Neural cell (in vitro differentiated cells): Measurements from ENCODE around the gene PEAK1. TPM values are rescaled to one million over a fixed set of nuclear protein-coding genes. Genes with fewer than 3 reads are reported as not detected.

Experiments
- H2AFZ ChIP-seq: fragments of 200-600, 300-800 bp; sonication (generic), shearing (Covaris generic); 2 replicates; pipeline ENCODE4 v1.6.0; 2014; ENCODE audit warnings: low read depth, mild to moderate bottlenecking, antibody characterized with exemption, low read length, moderate library complexity
- H3F3A ChIP-seq: fragments of 200-600 bp; shearing (Covaris generic); 2 replicates; pipeline ENCODE4 v1.6.1; 2016; ENCODE audit warnings: mild to moderate bottlenecking, moderate library complexity, mixed read lengths, antibody characterized with exemption, low read length; ENCODE audit not compliant: insufficient read depth, poor library complexity, severe bottlenecking
- H3K27ac ChIP-seq: fragments of 200-600, 300-800 bp; sonication (generic), shearing (Covaris generic); 2 replicates; pipeline ENCODE4 v1.5.1; 2014; ENCODE audit warnings: mild to moderate bottlenecking, low read length, moderate library complexity
- H3K27me3 ChIP-seq: fragments of 300-800, 200-600 bp; sonication (generic), shearing (Covaris generic); 2 replicates; pipeline ENCODE4 v1.6.0; 2014; ENCODE audit warnings: mild to moderate bottlenecking, low read depth, low read length, moderate library complexity; ENCODE audit not compliant: insufficient read depth
- H3K36me3 ChIP-seq: fragments of 300-800, 200-600 bp; sonication (generic), shearing (Covaris generic); 2 replicates; pipeline ENCODE4 v1.5.1; 2014; ENCODE audit warnings: mild to moderate bottlenecking, antibody characterized with exemption, low read length, moderate library complexity; ENCODE audit not compliant: insufficient read depth
- H3K4me2 ChIP-seq: fragments of 300-800, 200-600 bp; sonication (generic), shearing (Covaris generic); 2 replicates; pipeline ENCODE4 v1.6.0; 2014; ENCODE audit warnings: mild to moderate bottlenecking, low read length
- H3K4me3 ChIP-seq: fragments of 300-800, 200-600 bp; sonication (generic), shearing (Covaris generic); 2 replicates; pipeline ENCODE4 v1.5.1; 2014; ENCODE audit warnings: mild to moderate bottlenecking, low read length, moderate library complexity
- H3K79me2 ChIP-seq: fragments of 200-600 bp; shearing (Covaris generic); replicated peaks from 2 replicates; pipeline ENCODE4 v1.6.0; 2014; ENCODE audit warnings: mild to moderate bottlenecking, low read length, moderate library complexity; ENCODE audit not compliant: insufficient read depth
- H3K9ac ChIP-seq: fragments of 300-800, 200-600 bp; sonication (generic), shearing (Covaris generic); 2 replicates; pipeline ENCODE4 v1.6.1; 2016; ENCODE audit warnings: mild to moderate bottlenecking, low read length, mixed read lengths
- H3K9me2 ChIP-seq: fragments of 200-600 bp; shearing (Covaris generic); 2 replicates; pipeline ENCODE4 v1.6.1; 2016; ENCODE audit warnings: mild to moderate bottlenecking, low read length, mixed read lengths; ENCODE audit not compliant: insufficient read depth
- H3K9me3 ChIP-seq: fragments of 200-600, 300-800 bp; sonication (generic), shearing (Covaris generic); 2 replicates; pipeline ENCODE4 v1.6.1; 2016; ENCODE audit warnings: mild to moderate bottlenecking, mixed run types, low read length, moderate library complexity, mixed read lengths
- H4K20me1 ChIP-seq: fragments of 200-600 bp; shearing (Covaris generic); 2 replicates; pipeline ENCODE4 v1.6.1; 2016; ENCODE audit warnings: mild to moderate bottlenecking, mixed run types; ENCODE audit not compliant: insufficient read depth
- CTCF ChIP-seq: fragments of 450-650 bp; IDR thresholded peaks from 2 replicates; pipeline ENCODE4 v1.5.1; 2014; ENCODE audit warnings: antibody characterized with exemption, mild to moderate bottlenecking, moderate library complexity; ENCODE audit not compliant: poor library complexity, severe bottlenecking
- EP300 ChIP-seq: fragments of 450-650 bp; conservative IDR thresholded peaks from 2 replicates; pipeline ENCODE4 v1.6.1; 2014; ENCODE audit warnings: antibody characterized with exemption, mild to moderate bottlenecking, moderate library complexity; ENCODE audit not compliant: poor library complexity, severe bottlenecking
- EZH2 ChIP-seq: fragments of 200-600, 300-800 bp; shearing (Covaris generic), sonication (generic); IDR thresholded peaks from 2 replicates; pipeline ENCODE4 v1.6.1; 2014; ENCODE audit warnings: antibody characterized with exemption, low read length, borderline replicate concordance, mild to moderate bottlenecking; ENCODE audit not compliant: insufficient read depth, poor library complexity, severe bottlenecking
- MXI1 ChIP-seq: fragments of 450-650 bp; conservative IDR thresholded peaks from 2 replicates; pipeline ENCODE4 v1.6.1; 2014; ENCODE audit warnings: antibody characterized with exemption, mild to moderate bottlenecking; ENCODE audit not compliant: poor library complexity, severe bottlenecking
- POLR2AphosphoS5 ChIP-seq: IDR thresholded peaks from 2 replicates; pipeline ENCODE4 v1.6.1; 2012
- RAD21 ChIP-seq: fragments of 450-650 bp; conservative IDR thresholded peaks from 2 replicates; pipeline ENCODE4 v1.6.1; 2014; ENCODE audit warnings: antibody characterized with exemption, mild to moderate bottlenecking, moderate library complexity
- REST ChIP-seq: IDR thresholded peaks from 2 replicates; pipeline ENCODE4 v1.6.1; 2012; ENCODE audit warnings: borderline replicate concordance
- SMC3 ChIP-seq: fragments of 450-650 bp; conservative IDR thresholded peaks from 2 replicates; pipeline ENCODE4 v1.6.1; 2014; ENCODE audit warnings: antibody characterized with exemption, mild to moderate bottlenecking, moderate library complexity; ENCODE audit not compliant: poor library complexity
- TAF1 ChIP-seq: IDR thresholded peaks from 2 replicates; pipeline ENCODE4 v1.6.1; 2012; ENCODE audit warnings: low read depth
- polyA plus RNA-seq: library from polyadenylated mRNA; depleted of rRNA; stranded (reverse); fragments of >200 nt; gene quantifications from 2 replicates; pipeline ENCODE4 v1.2.3, GENCODE V29; 2014

The PEAK1 gene
- polyA plus RNA-seq, 1 donor from 2014 or later = 5.8 TPM

GRCh38 chr15:77416148-77416455, 3.8 kb downstream of the PEAK1 start:
- no peak overlapping the region for H3K4me2 ChIP-seq
- H3K9me3 ChIP-seq = no peaks in the 10 kb centered on the region
- no peak overlapping the region for H2AFZ ChIP-seq
- H3K27me3 ChIP-seq = no peaks in the 10 kb centered on the region
- H3K79me2 ChIP-seq = peaks cover 20% of the 10 kb centered on the region
- H3K9ac ChIP-seq = no peak overlapping the region
- no peaks in the 10 kb centered on the region for H3K9me2 ChIP-seq
- TF ChIP-seq REST = no peak
- TF ChIP-seq SMC3 = no peak
- no peak for TF ChIP-seq MXI1
- TF ChIP-seq EP300 = no peak
- no peak for TF ChIP-seq TAF1
- no peak for TF ChIP-seq CTCF
- no peak for TF ChIP-seq EZH2
- no peak for TF ChIP-seq RAD21
- TF ChIP-seq POLR2AphosphoS5 = no peak
- no peak overlapping the region for H3K4me3 ChIP-seq
- H3F3A ChIP-seq = peaks cover 5% of the 10 kb centered on the region
- no peaks in the 10 kb centered on the region for H3K36me3 ChIP-seq
- H4K20me1 ChIP-seq = no peaks in the 10 kb centered on the region
- no peak overlapping the region for H3K27ac ChIP-seq

GRCh38 chr15:77415450-77416147, 4.3 kb downstream of the PEAK1 start:
- H4K20me1 ChIP-seq = no peaks in the 10 kb centered on the region
- no peaks in the 10 kb centered on the region for H3K27me3 ChIP-seq
- no peaks in the 10 kb centered on the region for H3K9me2 ChIP-seq
- H3K9ac ChIP-seq = no peak overlapping the region
- no peaks in the 10 kb centered on the region for H3K9me3 ChIP-seq
- H3K79me2 ChIP-seq = peaks cover 19% of the 10 kb centered on the region
- H3F3A ChIP-seq = peaks cover 5% of the 10 kb centered on the region
- H3K4me3 ChIP-seq = no peak overlapping the region
- H3K4me2 ChIP-seq = no peak overlapping the region
- no peak overlapping the region for H2AFZ ChIP-seq
- no peaks in the 10 kb centered on the region for H3K36me3 ChIP-seq
- H3K27ac ChIP-seq = no peak overlapping the region
- TF ChIP-seq SMC3 (no peak), MXI1 (no peak), EP300 (no peak), REST (no peak), EZH2 (no peak), CTCF (no peak)
